Measurements from ENCODE around the gene PIK3R2.
"Not testable (repeated sequence)": the region's sequence is repeated elsewhere in the genome, so short reads cannot be mapped to it uniquely, and the experiment has no call there.

PIK3R2 gene

DNA sequence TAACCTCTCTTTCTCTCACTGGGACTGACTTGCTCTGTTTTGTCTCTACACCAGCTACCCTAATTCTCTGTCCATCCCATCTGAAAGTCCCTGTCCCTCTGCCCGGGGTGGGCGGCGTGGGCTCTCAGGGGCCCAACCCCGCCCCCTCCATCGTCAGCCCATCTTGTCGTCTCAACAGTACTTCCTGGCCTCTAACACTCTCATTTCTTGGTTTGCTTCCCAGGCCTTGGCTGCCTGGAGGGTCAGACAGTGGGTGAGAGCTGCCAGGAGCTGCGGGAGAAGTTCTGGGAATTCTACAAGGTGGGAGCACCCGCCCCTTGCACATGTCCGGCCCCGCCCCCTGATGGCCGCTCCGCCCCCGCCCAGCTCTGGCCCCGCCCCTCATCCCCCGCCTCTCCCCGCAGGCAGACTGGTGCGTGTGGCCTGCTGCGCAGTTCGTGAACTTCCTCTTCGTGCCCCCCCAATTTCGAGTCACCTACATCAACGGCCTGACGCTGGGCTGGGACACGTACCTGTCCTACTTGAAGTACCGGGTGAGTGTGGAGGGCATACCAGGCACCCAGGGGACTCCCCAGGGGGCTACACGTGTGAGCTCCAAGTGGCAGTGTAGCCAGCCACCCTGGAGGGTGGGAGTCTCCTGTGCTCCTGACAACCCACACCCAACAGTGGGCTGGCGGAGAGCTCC is 41.7 kb downstream of the PIK3R2 start:
- in situ Hi-C loops (cut with HindIII; ENCODE audit: low sequenced_read_pairs), result loop anchor here (10.0 kb wide), 1 partner anchor 200 kb away; the partner anchor contains the start of gene LRRC25

DNA sequence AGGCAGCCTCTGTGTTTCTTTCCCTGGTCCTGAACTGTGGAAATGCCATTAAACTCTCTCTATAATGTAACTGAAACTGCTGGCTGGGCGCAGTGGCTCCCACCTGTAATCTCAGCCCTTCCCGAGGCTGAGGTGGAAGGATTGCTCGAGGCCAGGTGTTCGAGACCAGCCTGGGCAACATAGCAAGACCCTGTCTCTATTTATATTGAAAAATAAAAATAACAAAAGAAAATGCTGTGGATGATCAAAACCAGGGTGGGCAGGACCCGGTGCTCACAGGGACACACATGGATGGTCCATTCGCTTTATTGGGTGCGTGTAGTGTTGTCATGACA is 43.5 kb downstream of the PIK3R2 start:
- in situ Hi-C loops (cut with HindIII; ENCODE audit: low sequenced_read_pairs), result loop anchor here (10.0 kb wide), 1 partner anchor 198 kb away; the partner anchor contains the start of gene LRRC25

DNA sequence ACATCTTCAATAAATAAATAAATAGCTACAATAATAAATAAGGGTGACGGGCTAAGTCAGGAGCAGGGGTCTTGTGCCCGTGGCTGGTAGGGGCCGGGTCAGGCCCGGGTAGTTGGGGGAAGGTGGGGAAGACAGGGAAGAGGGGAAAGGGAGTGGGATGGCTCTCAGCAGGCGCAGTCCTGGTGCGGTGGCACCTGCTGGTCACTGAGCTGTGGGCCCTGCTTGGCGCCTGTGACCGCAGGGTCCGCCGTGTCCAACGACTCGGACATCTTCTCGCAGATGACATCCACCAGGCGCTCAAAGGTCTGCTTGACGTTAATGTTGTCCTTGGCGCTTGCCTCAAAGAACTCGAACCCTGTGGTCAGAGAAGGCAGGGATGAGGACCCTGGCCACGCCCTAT is 44.3 kb downstream of the PIK3R2 start:
- in situ Hi-C loops (cut with HindIII; ENCODE audit: low sequenced_read_pairs), result loop anchor here (10.0 kb wide), 1 partner anchor 197 kb away; the partner anchor contains the start of gene LRRC25

DNA sequence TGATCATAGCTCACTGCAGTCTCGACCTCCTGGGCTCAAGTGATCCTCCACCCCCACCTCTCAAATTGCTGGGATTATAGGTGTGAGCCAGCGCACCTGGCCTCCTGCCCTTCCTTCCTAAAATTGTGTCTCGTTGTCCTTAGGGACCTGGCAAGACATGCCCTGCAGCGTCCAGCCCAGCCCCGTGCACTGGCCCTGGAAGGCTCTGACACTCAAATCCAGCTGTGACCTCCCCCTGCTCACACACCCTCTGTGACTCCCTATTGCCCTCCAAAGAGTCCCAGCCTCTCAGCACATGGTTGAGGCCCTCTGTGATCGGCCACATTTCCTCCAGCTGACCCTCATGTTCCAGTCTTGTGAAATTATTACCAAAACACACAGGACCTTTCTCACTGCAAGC is 45.0 kb downstream of the PIK3R2 start:
- in situ Hi-C loops (cut with HindIII; ENCODE audit: low sequenced_read_pairs), result loop anchor here (10.0 kb wide), 1 partner anchor 197 kb away; the partner anchor contains the start of gene LRRC25

DNA sequence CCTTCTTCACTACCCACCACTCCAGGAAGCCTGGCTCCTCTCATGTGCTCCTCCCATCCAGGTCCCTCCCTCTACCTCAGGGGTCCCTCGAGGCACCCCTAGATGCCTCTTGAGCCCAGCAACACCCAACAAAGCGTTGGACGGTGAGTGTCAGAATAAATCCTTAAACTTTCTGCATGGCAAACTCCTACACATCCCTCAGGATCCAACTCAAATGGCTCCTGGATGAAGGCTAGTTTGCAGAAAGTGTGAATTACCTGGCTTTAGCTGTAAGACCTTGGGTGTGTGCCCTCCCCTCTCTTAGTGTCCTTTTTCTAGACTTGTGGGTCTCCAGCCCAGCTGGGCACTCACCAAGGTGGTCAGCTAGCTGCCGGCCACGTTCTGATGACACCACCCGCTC is 45.4 kb downstream of the PIK3R2 start:
- in situ Hi-C loops (cut with HindIII; ENCODE audit: low sequenced_read_pairs), result loop anchor here (10.0 kb wide), 1 partner anchor 196 kb away; the partner anchor contains the start of gene LRRC25

DNA sequence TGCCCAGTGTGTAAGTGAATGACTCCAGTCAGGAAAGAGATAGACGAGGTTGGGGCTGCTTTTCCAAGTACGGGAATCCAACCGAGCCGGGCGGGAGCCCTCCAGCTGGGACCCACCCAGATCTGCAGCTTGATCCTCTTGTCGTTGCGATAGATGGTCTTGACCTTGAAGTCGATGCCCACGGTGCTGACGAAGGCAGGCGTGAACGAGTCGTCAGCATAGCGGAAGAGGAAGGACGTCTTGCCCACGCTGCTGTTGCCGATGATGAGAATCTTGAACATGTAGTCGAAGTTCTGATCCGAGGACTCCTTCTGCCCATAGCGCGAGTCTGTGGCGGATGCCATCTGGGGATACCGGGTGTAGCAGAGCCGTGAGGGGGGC is 49.4 kb downstream of the PIK3R2 start:
- in situ Hi-C loops (cut with HindIII; ENCODE audit: low sequenced_read_pairs), result no loop called here

DNA sequence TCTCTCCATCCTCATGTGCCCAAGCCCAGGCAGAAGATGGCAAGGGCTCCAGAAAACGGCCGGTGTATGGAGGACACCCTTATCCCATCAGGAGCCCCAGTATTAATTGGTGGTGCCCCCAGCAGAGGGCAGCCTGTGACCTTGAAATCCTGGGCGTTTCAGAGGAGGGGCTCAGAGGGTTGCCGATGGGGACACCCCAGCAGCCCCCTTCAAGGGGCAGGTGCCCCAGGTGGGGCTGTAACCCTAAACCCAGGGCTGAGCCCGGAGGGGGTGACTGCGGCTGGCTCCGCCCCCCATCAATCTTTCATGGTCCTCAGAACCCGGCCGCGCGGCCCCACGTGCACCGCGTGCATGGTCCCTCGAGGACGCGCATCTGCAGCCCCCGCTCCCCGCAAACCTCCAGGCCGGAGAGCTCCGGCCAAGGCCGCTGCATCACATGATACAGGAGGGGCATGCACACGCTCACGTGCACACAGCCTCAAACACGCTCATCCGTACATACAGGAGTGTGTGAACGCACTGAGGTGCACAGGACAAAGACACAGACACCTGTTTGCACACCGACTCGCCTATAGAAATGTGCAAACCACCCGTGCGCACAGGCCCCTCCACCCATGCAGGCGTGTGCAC is 49.9 kb downstream of the PIK3R2 start:
- in situ Hi-C loops (cut with HindIII; ENCODE audit: low sequenced_read_pairs), result no loop called here

DNA sequence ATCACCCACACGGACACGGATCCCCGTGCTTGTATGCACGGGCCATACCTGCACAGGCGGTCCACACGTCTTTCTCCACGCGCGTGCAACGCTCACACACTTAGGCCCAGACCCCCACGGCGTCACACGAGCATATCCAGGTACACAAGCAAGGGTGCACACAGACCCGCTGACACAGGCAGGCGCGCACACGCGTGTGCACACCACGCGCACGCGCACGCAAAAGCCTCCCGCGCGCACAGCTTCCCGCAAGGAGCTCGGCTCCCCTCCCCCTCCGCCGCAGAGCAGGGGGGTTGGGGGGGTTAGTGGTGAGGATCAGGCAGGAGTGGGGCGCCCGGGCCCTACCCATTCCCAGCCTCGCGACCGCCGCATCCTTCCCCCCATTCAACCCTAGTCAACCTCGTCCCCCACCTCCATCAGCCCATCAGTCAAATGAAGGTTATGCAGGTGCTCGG is 50.5 kb downstream of the PIK3R2 start:
- in situ Hi-C loops (cut with HindIII; ENCODE audit: low sequenced_read_pairs), result no loop called here

DNA sequence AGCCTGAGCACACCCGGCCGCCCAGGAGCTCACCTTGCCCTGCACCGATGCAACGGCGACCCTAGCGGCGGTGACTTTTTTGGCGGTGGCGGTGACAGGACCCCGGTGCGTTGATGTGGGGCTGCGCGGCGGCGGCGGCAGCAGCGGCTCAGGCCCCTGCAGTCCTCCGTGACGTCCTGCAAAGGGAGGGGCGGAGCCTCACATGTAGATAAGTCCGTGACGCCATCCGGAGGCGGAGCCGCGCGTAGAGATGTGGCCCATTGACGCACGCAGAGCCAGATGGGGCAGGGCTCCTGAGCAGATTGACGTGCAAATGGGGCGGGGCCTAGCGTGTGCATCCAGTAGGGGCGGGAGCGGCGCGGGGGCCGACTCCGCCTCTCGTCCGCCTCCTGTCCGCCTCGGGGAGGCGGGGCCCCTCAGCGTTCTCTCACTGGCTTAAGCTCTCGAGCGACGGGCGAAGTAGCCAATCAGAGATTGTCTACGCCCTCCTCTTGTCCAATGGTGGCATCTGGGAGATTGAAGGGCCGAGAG is 51.0 kb downstream of the PIK3R2 start, which contains the start of gene RAB3A:
RAB3A (minus strand) TSS at position 180 of the 531 bp plus-strand sequence. CDS start 1,302 bp downstream, outside the sequence.
- in situ Hi-C loops (cut with HindIII; ENCODE audit: low sequenced_read_pairs), result no loop called here

DNA sequence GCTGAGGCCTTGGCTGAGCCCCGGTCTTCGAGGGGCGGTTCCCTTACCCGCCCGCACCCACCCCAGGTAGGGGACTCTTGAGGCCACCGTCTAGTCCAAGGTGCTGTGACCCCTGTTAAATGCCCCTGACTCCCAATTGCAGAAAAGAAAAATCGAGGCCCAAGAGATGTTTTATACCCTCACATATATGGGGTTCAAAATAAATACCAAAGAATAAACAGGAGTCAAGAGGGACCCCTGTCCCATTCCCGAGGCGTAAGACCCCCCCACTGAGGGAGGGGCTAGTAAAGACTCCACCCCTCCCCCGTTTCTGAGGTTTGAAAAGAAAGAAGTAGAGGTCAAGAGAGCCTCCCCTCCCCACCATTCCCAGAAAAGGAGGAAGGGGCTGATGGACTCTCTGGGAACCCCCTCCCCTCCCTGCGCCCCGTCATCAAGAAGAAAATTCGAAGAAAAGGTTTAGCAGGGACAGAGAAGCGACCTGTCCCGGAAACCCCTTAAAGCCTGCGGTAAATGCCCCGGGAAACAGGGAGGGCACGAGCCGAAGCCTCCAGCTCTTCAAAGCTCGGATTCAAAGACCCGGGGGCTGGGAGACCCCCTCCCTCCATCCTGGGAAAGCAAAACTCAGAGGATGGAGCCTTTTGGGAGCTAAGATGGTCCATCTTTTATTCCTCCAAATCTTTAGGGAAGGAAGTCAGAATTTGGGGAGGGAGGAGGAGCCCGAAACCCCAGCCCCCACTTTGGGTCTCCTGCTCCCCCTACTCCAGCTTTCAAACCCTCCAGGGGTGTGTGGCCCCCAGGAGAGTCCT is 51.6 kb downstream of the PIK3R2 start:
- in situ Hi-C loops (cut with HindIII; ENCODE audit: low sequenced_read_pairs), result no loop called here

DNA sequence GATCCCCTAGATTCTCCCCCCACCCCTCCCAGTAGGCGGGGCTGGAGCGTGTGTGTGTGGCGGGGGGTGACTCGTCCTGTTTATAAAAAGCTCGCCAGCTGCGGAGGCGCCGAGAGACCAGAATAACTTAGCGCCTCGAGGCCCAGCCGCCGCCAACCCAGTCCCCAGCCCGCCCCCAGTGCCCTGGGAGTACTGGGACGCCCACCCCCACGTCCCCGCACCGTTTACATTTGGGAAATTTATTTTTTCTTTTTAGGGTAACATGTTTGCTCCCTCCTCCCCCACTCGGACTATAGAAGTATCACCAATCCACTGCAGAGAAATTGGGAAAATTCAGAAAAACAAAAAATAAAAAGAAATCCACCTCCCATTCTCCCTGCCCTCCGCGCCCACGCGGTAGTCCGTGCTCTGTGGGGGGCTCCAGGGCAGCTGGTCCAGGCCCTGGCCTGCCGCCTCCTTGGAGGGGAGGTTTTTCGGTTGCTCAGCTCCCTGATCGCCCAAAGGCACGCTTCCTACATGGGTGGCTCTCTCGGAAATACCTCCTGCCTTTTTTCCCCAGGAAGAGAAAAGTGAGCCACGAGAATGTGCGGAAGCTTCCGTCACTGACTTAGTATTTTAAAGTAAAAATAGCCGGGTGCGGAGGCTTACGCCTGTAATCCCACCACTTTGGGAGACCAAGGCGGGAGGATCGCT is 52.4 kb downstream of the PIK3R2 start:
- in situ Hi-C loops (cut with HindIII; ENCODE audit: low sequenced_read_pairs), result no loop called here

DNA sequence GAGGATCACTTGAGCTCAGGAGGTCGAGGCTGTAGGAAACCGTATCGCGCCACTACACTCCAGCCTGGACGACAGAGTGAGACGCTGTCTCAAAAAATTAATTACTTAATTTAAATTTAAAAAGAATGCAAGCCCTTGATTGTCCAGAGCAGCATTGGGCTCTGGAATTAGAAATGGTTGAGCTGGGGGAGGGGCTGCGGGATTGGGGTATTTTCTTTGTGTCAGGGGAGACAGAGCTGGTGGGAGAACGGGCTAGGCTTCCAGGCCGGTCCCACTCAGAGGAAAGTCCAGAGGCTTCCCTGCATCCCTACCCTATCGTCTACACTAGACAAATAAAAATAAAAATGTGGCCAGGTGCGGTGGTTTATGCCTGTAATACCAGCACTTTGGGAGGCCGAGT is 53.1 kb downstream of the PIK3R2 start:
- in situ Hi-C loops (cut with HindIII; ENCODE audit: low sequenced_read_pairs), result no loop called here

DNA sequence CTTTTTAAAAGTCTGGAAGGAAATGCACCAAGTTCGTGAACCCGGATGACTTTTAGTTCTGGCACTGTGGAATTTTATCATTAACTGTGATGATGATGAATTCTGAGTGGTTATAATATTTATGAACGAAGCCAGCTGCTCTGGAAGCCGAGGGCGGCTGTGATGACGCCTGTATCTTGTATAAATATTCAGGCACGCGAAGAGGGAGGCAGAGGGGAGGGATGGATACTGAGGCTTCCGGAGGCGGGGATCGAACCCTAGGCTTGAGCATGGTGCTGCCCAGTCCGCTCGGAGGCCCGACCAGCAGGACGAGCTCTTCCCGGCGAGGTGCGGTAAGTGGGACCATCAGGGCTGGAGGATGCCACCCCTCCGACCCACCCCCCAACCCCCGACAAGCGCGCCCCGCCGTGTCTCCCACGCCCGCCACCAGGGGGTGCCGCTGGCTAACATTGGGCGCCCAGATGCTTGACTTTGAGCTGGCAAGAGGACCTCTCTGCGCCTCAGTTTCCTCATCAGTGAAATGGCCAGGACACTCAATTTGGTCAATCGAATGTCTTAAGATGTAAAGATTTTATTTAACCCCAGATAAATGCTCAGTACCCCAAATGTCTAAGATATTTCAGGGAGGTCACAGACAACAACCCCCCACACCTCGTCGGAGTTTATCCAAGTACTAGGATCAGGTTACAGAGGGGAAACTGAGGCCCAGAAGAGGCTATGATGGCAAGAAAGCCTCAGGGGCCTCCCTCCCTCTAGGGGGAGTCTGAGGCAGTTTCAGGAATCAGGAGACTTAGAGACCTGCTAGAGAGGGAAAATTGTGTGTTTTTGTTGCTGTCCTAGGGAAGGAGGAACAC is 55.4 kb downstream of the PIK3R2 start:
- in situ Hi-C loops (cut with HindIII; ENCODE audit: low sequenced_read_pairs), result no loop called here

DNA sequence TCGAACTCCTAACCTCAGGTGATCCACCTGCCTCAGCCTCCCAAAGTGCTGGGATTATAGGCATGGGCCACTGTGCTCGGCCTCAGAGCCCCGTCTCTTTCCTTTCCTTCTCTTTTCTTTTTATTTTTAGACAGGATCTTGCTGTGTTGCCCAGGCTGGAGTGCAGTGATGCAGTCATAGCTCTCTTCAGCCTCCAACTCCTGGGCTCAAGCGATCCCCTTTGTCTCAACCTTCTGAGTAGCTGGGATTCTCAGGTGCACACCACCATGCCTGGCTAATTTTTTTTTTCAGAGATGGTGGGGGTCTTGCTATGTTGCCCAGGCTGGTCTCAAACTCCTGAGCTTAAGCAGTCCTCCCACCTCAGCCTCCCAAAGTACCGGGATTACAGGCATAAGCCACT is 56.9 kb downstream of the PIK3R2 start:
- in situ Hi-C loops (cut with HindIII; ENCODE audit: low sequenced_read_pairs), result not testable (repeated sequence)

DNA sequence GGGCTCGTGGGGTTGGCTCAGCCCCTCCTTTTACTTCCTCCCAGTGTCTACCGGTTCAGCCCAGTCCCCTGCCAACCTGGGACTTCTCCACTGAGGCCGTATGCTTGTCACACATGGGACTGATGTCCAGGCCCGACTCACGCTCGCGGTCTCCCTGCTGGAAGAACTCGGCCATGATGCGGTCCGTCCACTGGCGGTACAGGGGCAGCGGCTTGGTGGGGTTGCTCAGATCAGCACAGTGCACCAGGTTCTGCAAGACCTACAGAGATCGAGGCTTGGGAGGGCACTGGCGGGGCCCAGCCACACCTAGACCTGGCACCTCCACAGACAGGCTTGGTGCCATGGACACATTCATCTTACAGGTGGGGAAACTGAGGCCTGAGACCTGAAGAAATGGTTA is 58.7 kb downstream of the PIK3R2 start:
- in situ Hi-C loops (cut with HindIII; ENCODE audit: low sequenced_read_pairs), result no loop called here

DNA sequence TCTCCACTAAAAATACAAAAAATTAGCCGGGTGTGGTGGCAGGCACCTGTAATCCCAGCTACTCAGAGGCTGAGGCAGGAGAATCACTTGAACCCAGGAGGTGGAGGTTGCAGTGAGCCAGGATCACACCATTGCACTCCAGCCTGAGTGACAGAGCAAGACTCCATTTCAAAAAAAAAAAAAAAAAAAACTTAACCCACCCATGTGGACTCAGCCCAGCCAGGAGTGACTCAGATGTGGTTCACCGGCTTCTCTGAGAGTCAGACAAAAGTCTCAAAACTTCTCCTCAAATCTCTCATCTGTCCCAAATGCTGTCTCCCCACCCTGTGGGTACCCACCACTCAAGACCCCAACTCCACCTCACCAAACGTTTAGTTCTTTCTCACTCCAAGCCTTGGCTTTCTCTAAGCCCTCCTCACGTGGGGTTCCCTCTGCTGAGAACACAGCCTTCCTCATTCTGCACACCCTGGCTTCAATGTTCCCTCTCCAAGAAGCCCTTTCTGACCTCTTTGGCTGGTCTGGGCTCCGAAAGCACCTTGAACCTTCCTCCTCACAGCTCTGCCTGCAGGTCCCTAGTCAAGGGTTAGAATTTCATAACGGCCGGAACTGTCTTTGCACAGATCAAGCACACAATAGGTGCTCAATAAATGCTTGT is 61.9 kb downstream of the PIK3R2 start:
- in situ Hi-C loops (cut with HindIII; ENCODE audit: low sequenced_read_pairs), result loop anchor here (5.0 kb wide), 1 partner anchor 47 kb away; no protein-coding TSS in a partner anchor

DNA sequence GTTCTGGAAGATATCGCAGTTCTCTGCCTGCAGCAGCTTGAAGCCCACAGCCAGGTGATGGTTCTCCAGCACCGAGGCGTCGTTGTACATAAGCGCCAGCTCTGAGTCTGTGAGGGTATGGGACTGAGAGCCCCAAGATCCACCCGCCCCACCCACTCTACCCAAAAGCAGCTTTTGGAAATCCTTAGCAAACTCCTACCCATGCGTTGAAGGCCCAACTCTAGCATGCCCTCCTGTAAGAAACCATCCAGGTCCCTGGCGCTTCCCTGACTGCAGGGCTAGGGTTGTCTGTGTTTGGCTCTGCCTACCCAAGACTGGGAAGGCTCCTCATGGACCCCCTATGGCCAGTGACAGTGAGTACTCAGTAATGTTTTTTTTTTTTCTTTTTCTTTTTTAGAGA is 63.8 kb downstream of the PIK3R2 start:
- in situ Hi-C loops (cut with HindIII; ENCODE audit: low sequenced_read_pairs), result loop anchor here (5.0 kb wide), 1 partner anchor 46 kb away; no protein-coding TSS in a partner anchor

DNA sequence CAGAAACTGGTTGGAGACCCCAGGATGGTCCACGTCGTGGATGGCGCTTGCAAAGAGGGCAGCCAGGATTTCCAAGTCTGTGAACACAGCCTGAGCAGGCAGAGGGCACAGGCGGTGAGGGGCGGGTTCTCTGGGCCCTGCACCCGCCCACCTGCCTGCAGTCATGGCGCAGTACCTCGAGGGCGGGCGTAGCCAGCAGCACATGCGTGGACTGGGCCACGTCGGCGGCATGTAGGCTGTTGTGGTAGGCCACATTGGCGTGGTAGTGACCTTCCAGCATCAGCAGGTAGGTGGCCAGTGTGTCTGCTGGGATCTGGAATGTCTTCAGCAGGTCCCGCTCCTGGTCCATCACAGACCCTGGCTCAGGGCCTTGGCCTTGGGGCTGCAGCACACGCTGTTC is 65.2 kb downstream of the PIK3R2 start:
- in situ Hi-C loops (cut with HindIII; ENCODE audit: low sequenced_read_pairs), result loop anchor here (5.0 kb wide), 1 partner anchor 44 kb away; no protein-coding TSS in a partner anchor

DNA sequence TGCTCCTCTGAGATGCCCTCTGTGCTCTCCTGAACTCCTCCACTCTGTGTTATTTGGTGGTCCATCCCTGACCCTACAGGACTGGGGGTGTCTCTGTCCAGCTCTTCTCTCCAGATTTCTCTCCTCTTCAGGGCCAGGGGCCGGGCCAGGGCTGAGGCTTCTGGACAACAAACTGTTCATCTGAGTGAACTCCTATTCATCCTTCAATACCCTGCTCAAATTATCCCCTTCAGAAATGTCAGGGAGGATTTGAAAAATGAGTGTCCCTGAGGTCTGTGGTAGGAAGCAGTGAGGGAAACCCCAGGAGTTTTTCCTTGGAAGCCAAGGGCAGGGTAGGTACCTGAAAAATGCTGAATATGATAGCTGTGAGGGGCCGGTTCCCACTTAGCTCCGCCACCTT is 65.6 kb downstream of the PIK3R2 start:
- in situ Hi-C loops (cut with HindIII; ENCODE audit: low sequenced_read_pairs), result loop anchor here (5.0 kb wide), 1 partner anchor 44 kb away; no protein-coding TSS in a partner anchor

Data from endothelial cell of hepatic sinusoid (primary cell).